Brain microvascular endothelial cell (primary cell): ENCODE results near the gene SNTG2.

Experiments used
- DNase-seq: peaks from one replicate; pipeline ENCODE4 v3.0.0-alpha.2; 2020
- H3K27ac ChIP-seq: fragments of 250-450 bp; sonication (Bioruptor Pico); 2 replicates; pipeline ENCODE4 v1.5.1; 2020; ENCODE audit warnings: mild to moderate bottlenecking, moderate library complexity
- H3K27me3 ChIP-seq: fragments of 250-450 bp; sonication (Bioruptor Pico); replicated peaks from 2 replicates; pipeline ENCODE4 v1.5.1; 2020; ENCODE audit warnings: mild to moderate bottlenecking
- H3K36me3 ChIP-seq: fragments of 250-450 bp; sonication (Bioruptor Pico); replicated peaks from 2 replicates; pipeline ENCODE4 v1.5.1; 2020; ENCODE audit warnings: mild to moderate bottlenecking
- H3K4me3 ChIP-seq: 2 replicates; pipeline ENCODE4 v1.5.1; 2011; ENCODE audit warnings: low read depth, mild to moderate bottlenecking, control low read depth, low read length, moderate library complexity
- CTCF ChIP-seq: IDR thresholded peaks from 2 replicates; pipeline ENCODE4 v1.5.1; 2011; ENCODE audit warnings: low read depth, mild to moderate bottlenecking, moderate library complexity, low read length, control low read depth, inconsistent platforms; ENCODE audit errors: missing control alignments
- in situ Hi-C: cut with HindIII; loops from 2 replicates; pipeline ENCODE4 v1.10.0; 2017; ENCODE audit warnings: low sequenced_read_pairs, low pct_ligation_motif_present

Gene SNTG2

GRCh38 chr2:1259746-1260145 is 309.1 kb downstream of the SNTG2 start:
- no peak overlapping the region for H3K27ac ChIP-seq
- no peak for DNase-seq
- no peak overlapping the region for H3K4me3 ChIP-seq
- in situ Hi-C loops = no loop called here
- no peaks in the 10 kb centered on the region for H3K27me3 ChIP-seq
- H3K36me3 ChIP-seq = no peaks in the 10 kb centered on the region
- no peak for TF ChIP-seq CTCF

- DNase-seq = no peak
- H3K27me3 ChIP-seq = no peaks in the 10 kb centered on the region
- no peak overlapping the region for H3K27ac ChIP-seq
- no peaks in the 10 kb centered on the region for H3K36me3 ChIP-seq
- TF ChIP-seq CTCF = no peak
- H3K4me3 ChIP-seq = no peak overlapping the region
- in situ Hi-C loops = no loop called here
Observed at GRCh38 chr2:1262609-1263008, 312.0 kb downstream of the SNTG2 start.

DNA sequence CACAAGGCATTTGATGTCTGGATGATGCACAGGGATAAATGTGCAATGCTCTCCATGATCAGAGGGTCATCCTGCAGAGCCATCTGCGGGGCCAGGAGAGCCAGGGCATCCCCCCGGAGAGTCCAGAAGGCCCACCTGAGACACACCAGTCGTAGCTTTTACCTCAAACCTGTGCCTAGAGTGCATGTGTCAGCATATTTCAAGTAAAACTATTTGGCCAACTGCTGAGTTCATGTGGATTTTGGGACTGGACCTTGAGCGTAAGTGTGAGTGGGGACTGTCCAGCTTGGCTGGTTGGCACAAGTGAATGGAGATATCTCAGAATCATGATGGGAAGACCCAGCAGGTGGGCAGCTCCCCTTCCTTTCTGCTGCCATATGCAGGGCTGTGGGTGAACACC is 314.8 kb downstream of the SNTG2 start:
- Histone ChIP-seq H3K27ac (no peak overlapping the region), H3K36me3 (no peaks in the 10 kb centered on the region), H3K27me3 (no peaks in the 10 kb centered on the region), H3K4me3 (no peak overlapping the region)
- DNase-seq = no peak
- no peak for TF ChIP-seq CTCF
- in situ Hi-C loops = no loop called here

GRCh38 chr2:1266351-1266750 is 315.7 kb downstream of the SNTG2 start:
- in situ Hi-C loops = no loop called here
- no peak overlapping the region for H3K27ac ChIP-seq
- H3K27me3 ChIP-seq = no peaks in the 10 kb centered on the region
- TF ChIP-seq CTCF = no peak
- no peak for DNase-seq
- H3K36me3 ChIP-seq = no peaks in the 10 kb centered on the region
- no peak overlapping the region for H3K4me3 ChIP-seq

DNA sequence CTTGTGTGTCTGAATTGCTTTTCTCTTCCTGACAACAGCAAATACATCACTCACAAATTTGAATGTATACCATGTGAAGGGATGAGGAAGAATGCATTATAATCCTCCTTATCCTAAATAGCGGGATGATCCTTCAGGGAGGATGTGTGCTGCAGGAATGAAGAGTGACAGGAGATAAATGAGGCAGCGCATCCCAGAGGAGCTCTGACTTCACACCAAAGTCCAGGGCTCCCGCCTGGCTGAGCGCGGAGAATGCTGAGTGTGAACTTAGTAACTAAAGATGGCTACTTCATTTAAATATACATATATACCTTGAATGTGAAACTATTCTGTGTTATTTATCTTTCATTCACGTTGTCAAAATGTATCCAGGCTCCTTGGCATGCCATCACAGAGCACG is 317.4 kb downstream of the SNTG2 start:
- TF ChIP-seq CTCF = no peak
- no peak overlapping the region for H3K27ac ChIP-seq
- no peak for DNase-seq
- in situ Hi-C loops = no loop called here
- no peaks in the 10 kb centered on the region for H3K27me3 ChIP-seq
- no peak overlapping the region for H3K4me3 ChIP-seq
- no peaks in the 10 kb centered on the region for H3K36me3 ChIP-seq

DNA sequence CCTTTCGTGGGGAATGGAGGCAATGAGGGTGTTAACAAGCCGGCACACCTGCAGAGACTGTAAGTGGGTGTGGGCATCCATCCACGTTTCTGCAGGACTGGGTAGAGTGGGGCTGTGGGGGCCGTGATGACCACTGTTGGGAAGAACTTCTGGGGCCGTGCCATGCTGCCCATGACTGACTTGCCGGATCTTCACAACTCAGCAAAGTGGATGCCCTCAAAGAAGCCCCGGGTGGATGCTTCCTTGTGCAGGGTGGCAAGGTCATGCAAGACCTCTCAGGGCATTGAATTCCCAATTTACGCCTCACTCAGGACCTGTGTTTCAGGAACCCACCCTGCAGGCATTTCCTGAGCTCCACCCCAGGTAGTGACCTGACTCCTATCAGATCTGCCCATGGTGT is 319.2 kb downstream of the SNTG2 start:
- no peak for DNase-seq
- H3K27me3 ChIP-seq = no peaks in the 10 kb centered on the region
- TF ChIP-seq CTCF = no peak
- H3K27ac ChIP-seq = no peak overlapping the region
- H3K36me3 ChIP-seq = no peaks in the 10 kb centered on the region
- no peak overlapping the region for H3K4me3 ChIP-seq
- in situ Hi-C loops = no loop called here
